DMS79 treated with DMSO at 0.1 percent for 48 hours (cell line): ENCODE results near the gene MALT1.

Experiments used
- DNase-seq: peaks from one replicate; lab custom pipeline; 2025; lab: John Stamatoyannopoulos, UW

The MALT1 gene

GRCh38 chr18:58692422-58693185, 21.3 kb downstream of the MALT1 start:
- no peak for DNase-seq

- DNase-seq: no peak
These were observed 23.0 kb downstream of the MALT1 start for GRCh38 chr18:58694221-58694620.

- no peak for DNase-seq
These were observed 23.6 kb downstream of the MALT1 start for GRCh38 chr18:58694720-58695468.

- DNase-seq: no peak
These were observed 24.5 kb downstream of the MALT1 start for GRCh38 chr18:58695772-58696171.

GRCh38 chr18:58697146-58697545, 25.9 kb downstream of the MALT1 start:
- DNase-seq: no peak

GRCh38 chr18:58698701-58699193, 27.5 kb downstream of the MALT1 start:
- no peak for DNase-seq

GRCh38 chr18:58699551-58699950, 28.3 kb downstream of the MALT1 start:
- no peak for DNase-seq

- no peak for DNase-seq
These were observed 28.9 kb downstream of the MALT1 start for GRCh38 chr18:58700209-58700608.

- no peak for DNase-seq
These were observed 41.7 kb downstream of the MALT1 start for GRCh38 chr18:58712930-58713329.

- no peak for DNase-seq
These were observed 43.0 kb downstream of the MALT1 start for GRCh38 chr18:58714259-58714658.

GRCh38 chr18:58714821-58715220, 43.6 kb downstream of the MALT1 start:
- DNase-seq: no peak

- DNase-seq: no peak
These were observed 44.3 kb downstream of the MALT1 start for GRCh38 chr18:58715540-58715939.

- DNase-seq: no peak
These were observed 44.9 kb downstream of the MALT1 start for GRCh38 chr18:58716060-58716756.

GRCh38 chr18:58721566-58722239, 50.4 kb downstream of the MALT1 start:
- no peak for DNase-seq

GRCh38 chr18:58723810-58724602, 52.7 kb downstream of the MALT1 start:
- no peak for DNase-seq

- no peak for DNase-seq
These were observed 55.4 kb downstream of the MALT1 start for GRCh38 chr18:58726671-58727070.

- DNase-seq: no peak
These were observed 56.7 kb downstream of the MALT1 start for GRCh38 chr18:58727776-58728500.

GRCh38 chr18:58728719-58729118, 57.5 kb downstream of the MALT1 start:
- no peak for DNase-seq

- DNase-seq: no peak
These were observed 59.4 kb downstream of the MALT1 start for GRCh38 chr18:58730618-58731017.

- DNase-seq: no peak
These were observed 61.2 kb downstream of the MALT1 start for GRCh38 chr18:58732471-58732870.

- DNase-seq: no peak
These were observed 62.6 kb downstream of the MALT1 start for GRCh38 chr18:58733866-58734265.
